ENCODE data around the gene METTL8. TPM values are rescaled to one million over a fixed set of nuclear protein-coding genes. Genes with fewer than 3 reads are reported as not detected.
"Not testable (repeated sequence)": the region's sequence is repeated elsewhere in the genome, so short reads cannot be mapped to it uniquely, and the experiment has no call there.

Gene METTL8
- total RNA-seq, 4 donors from 2014 or later = 11.4 to 107 (median 15.2) TPM

- no peak overlapping the region for H3K27ac ChIP-seq
- no peaks in the 10 kb centered on the region for H3K9me3 ChIP-seq
- DNase-seq = no peak
Observed at GRCh38 chr2:171367692-171368091, 66.1 kb downstream of the METTL8 start.

GRCh38 chr2:171365778-171366177 is 68.0 kb downstream of the METTL8 start:
- no peak overlapping the region for H3K27ac ChIP-seq
- no peaks in the 10 kb centered on the region for H3K36me3 ChIP-seq
- no peak for DNase-seq
- no peaks in the 10 kb centered on the region for H3K9me3 ChIP-seq
- H3K4me1 ChIP-seq = no peaks in the 10 kb centered on the region
- TF ChIP-seq POLR2A (IDR thresholded peaks at IDR 0.05) (no peak), CTCF (IDR thresholded peaks at IDR 0.05) (no peak)
- H3K4me3 ChIP-seq = no peak overlapping the region
- no peaks in the 10 kb centered on the region for H3K27me3 ChIP-seq

More at GRCh38 chr2:171367692-171368091, 66.1 kb downstream of the METTL8 start:
- Histone ChIP-seq H3K27me3 (no peaks in the 10 kb centered on the region), H3K4me1 (no peaks in the 10 kb centered on the region), H3K4me3 (no peak overlapping the region), H3K36me3 (no peaks in the 10 kb centered on the region)
- TF ChIP-seq POLR2A (IDR thresholded peaks at IDR 0.05) = no peak
- no peak for TF ChIP-seq CTCF (IDR thresholded peaks at IDR 0.05)

- Histone ChIP-seq H3K4me1 (no peaks in the 10 kb centered on the region), H3K27ac (peak overlapping the region in 2 of 4 donors; percentile 33 to 50), H3K4me3 (no peak overlapping the region), H3K27me3 (no peaks in the 10 kb centered on the region), H3K36me3 (no peaks in the 10 kb centered on the region), H3K9me3 (no peaks in the 10 kb centered on the region)
- peak in 2 of 3 donors; percentile 46 to 58 for DNase-seq
- TF ChIP-seq POLR2A (IDR thresholded peaks at IDR 0.05) = no peak
- no peak for TF ChIP-seq CTCF (IDR thresholded peaks at IDR 0.05)
Observed at GRCh38 chr2:171365232-171365631, 68.6 kb downstream of the METTL8 start.

DNA sequence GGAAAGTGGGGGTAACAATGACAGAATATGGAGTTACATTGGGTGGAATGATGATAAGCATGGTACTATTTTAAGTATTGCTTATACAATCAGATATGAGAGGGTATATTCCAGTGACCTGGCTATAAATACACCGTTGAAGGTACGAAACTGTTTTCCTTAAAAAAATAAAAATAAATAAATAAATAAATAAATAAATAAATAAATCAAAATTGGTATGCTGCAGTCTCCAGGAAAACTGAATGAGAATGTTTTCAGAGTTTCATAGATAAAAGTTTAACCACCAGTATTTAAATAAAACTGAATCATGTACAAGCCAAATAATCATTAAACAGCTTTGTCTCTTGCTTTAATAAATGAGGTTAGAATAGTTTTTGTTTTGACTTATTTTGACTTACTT is 71.4 kb downstream of the METTL8 start:
- no peaks in the 10 kb centered on the region for H3K27me3 ChIP-seq
- H3K4me3 ChIP-seq = no peak overlapping the region
- H3K27ac ChIP-seq = no peak overlapping the region
- no peaks in the 10 kb centered on the region for H3K4me1 ChIP-seq
- DNase-seq = no peak
- H3K36me3 ChIP-seq = no peaks in the 10 kb centered on the region
- no peaks in the 10 kb centered on the region for H3K9me3 ChIP-seq
- TF ChIP-seq POLR2A (IDR thresholded peaks at IDR 0.05) = no peak
- TF ChIP-seq CTCF (IDR thresholded peaks at IDR 0.05) = no peak

GRCh38 chr2:171360905-171361304 is 72.9 kb downstream of the METTL8 start:
- no peak for DNase-seq
- H3K27ac ChIP-seq = no peak overlapping the region
- no peak for TF ChIP-seq CTCF (IDR thresholded peaks at IDR 0.05)
- no peak for TF ChIP-seq POLR2A (IDR thresholded peaks at IDR 0.05)
- H3K4me1 ChIP-seq = no peaks in the 10 kb centered on the region
- H3K27me3 ChIP-seq = no peaks in the 10 kb centered on the region
- no peaks in the 10 kb centered on the region for H3K36me3 ChIP-seq
- H3K4me3 ChIP-seq = no peak overlapping the region
- no peaks in the 10 kb centered on the region for H3K9me3 ChIP-seq

DNA sequence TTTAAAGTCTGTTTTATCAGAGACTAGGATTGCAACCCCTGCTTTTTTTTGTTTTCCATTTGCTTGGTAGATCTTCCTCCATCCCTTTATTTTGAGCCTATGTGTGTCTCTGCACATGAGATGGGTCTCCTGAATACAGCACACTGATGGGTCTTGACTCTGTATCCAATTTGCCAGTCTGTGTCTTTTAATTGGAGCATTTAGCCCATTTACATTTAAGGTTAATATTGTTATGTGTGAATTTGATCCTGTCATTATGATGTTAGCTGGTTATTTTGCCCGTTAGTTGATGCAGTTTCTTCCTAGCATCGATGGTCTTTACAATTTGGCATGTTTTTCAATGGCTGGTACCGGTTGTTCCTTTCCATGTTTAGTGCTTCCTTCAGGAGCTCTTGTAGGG is 80.0 kb downstream of the METTL8 start:
- not testable (repeated sequence) for H3K27ac ChIP-seq, H3K4me1 ChIP-seq, H3K9me3 ChIP-seq, H3K36me3 ChIP-seq, H3K27me3 ChIP-seq, DNase-seq, H3K4me3 ChIP-seq
